ENCODE results near the gene SMC3. TPM values are rescaled to one million over a fixed set of nuclear protein-coding genes. Genes with fewer than 3 reads are reported as not detected.

The SMC3 gene
- total RNA-seq, 1 donor from 2014 or later: 18.3 TPM

DNA sequence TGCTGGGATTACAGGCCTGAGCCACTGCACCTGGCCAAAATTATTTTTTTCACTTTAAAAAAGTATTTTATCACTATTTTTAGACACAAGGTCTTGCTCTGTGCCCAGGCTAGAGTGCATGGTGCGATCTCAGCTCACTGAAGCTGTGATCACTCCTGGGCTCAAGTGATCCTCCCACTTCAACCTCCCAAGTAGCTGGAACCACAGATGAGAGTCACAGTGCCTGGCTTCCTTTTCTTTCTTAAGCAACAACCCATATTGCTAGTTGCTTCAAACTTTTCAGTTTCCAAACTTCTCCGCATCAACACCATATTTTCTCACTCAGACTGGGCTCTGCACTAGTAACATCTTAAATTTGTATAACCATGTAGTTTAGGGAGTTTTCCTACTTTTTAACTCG, 9.5 kb upstream of the SMC3 start:
- Histone ChIP-seq H3K4me3 (ENCODE audit: low read length in 3 of 3) (no peak overlapping the region), H3K27ac (ENCODE audit: low read depth, low read length) (no peak overlapping the region), H3K9ac (ENCODE audit: low read depth in 1 of 3, low read length in 3 of 3) (no peak overlapping the region), H3K4me1 (ENCODE audit: control insufficient read depth in 3 of 3, insufficient read depth in 3 of 3, low read length in 3 of 3) (no peaks in the 10 kb centered on the region), H3K36me3 (ENCODE audit: control insufficient read depth in 3 of 3, insufficient read depth in 3 of 3, low read length in 3 of 3) (no peaks in the 10 kb centered on the region), H3K9me3 (ENCODE audit: control insufficient read depth in 3 of 3, low read length in 3 of 3) (no peaks in the 10 kb centered on the region), H3K27me3 (ENCODE audit: control insufficient read depth in 3 of 3, insufficient read depth in 3 of 3, low read length in 3 of 3) (peaks cover 0 to 7% (median 2%) of the 10 kb centered on the region in 3 donors)

DNA sequence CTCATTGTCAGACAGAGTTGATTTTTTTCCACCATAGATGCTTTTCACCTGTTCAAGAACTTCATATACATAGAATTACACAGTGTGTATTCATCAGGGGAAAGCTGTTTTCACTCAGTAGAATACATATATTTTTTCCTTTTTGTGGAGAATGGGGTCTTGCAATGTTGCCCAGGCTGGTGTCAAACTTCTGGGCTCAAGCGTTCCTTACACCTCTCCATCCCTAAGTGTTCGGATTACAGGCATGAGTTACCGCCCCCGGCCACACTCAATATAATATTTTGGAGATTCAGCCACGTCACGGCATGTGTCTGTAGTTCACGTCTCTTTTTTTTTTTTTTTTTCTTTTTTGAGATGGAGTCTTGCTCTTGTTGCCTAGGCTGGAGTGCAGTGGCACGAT, 7.5 kb upstream of the SMC3 start:
- no peak overlapping the region for H3K9ac ChIP-seq (ENCODE audit: low read depth in 1 of 3, low read length in 3 of 3)
- no peaks in the 10 kb centered on the region for H3K4me1 ChIP-seq (ENCODE audit: control insufficient read depth in 3 of 3, insufficient read depth in 3 of 3, low read length in 3 of 3)
- H3K27me3 ChIP-seq (ENCODE audit: control insufficient read depth in 3 of 3, insufficient read depth in 3 of 3, low read length in 3 of 3): peaks cover 0 to 8% (median 8%) of the 10 kb centered on the region in 3 donors
- no peak overlapping the region for H3K4me3 ChIP-seq (ENCODE audit: low read length in 3 of 3)
- H3K36me3 ChIP-seq (ENCODE audit: control insufficient read depth in 3 of 3, insufficient read depth in 3 of 3, low read length in 3 of 3): no peaks in the 10 kb centered on the region
- no peak overlapping the region for H3K27ac ChIP-seq (ENCODE audit: low read depth, low read length)
- no peaks in the 10 kb centered on the region for H3K9me3 ChIP-seq (ENCODE audit: control insufficient read depth in 3 of 3, low read length in 3 of 3)

DNA sequence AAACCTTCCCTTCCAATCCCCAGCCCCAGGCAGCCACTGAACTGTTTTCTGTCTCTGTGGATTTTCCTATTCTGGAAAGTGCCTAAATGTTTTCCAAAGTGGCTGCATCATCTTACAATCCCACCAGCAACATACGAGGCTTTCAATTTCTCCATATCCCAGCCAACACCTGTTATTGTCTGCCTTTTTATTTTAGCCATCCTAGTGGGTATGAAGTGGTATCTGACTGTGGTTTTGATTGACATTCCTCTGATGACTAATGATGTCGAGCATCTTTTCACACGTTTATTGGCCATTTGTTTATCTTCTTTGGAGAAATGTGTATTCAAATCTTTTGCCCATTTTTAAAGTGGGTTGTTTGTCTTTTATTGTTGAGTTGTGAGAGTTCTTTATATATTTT, 6.2 kb upstream of the SMC3 start:
- H3K9ac ChIP-seq (ENCODE audit: low read depth in 1 of 3, low read length in 3 of 3): no peak overlapping the region
- H3K4me3 ChIP-seq (ENCODE audit: low read length in 3 of 3): no peak overlapping the region
- H3K36me3 ChIP-seq (ENCODE audit: control insufficient read depth in 3 of 3, insufficient read depth in 3 of 3, low read length in 3 of 3): no peaks in the 10 kb centered on the region
- no peaks in the 10 kb centered on the region for H3K9me3 ChIP-seq (ENCODE audit: control insufficient read depth in 3 of 3, low read length in 3 of 3)
- no peaks in the 10 kb centered on the region for H3K4me1 ChIP-seq (ENCODE audit: control insufficient read depth in 3 of 3, insufficient read depth in 3 of 3, low read length in 3 of 3)
- H3K27me3 ChIP-seq (ENCODE audit: control insufficient read depth in 3 of 3, insufficient read depth in 3 of 3, low read length in 3 of 3): peaks cover 0 to 8% (median 8%) of the 10 kb centered on the region in 3 donors
- no peak overlapping the region for H3K27ac ChIP-seq (ENCODE audit: low read depth, low read length)

DNA sequence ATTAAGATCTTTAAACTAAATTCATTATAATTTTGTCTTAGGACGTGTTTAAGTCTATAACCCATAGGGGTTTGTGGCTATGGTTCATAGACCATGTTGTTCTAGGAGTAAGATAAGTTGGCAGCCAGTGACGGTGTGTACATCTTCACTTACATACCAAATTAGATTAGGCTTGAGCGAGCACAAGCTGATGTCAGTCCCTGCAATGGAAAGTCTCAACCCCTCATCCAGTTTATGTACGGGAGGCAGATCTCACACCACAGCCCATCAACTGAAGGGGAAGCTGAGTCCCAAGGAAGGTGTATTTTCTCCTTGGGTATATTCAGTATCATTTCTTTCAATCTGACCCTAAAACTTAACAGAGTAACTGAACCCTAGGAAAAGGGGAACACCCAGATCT, 5.1 kb upstream of the SMC3 start:
- H3K27ac ChIP-seq (ENCODE audit: low read depth, low read length): no peak overlapping the region
- peaks cover 3 to 5% (median 4%) of the 10 kb centered on the region in 3 donors for H3K4me1 ChIP-seq (ENCODE audit: control insufficient read depth in 3 of 3, insufficient read depth in 3 of 3, low read length in 3 of 3)
- no peak overlapping the region for H3K9ac ChIP-seq (ENCODE audit: low read depth in 1 of 3, low read length in 3 of 3)
- no peak overlapping the region for H3K4me3 ChIP-seq (ENCODE audit: low read length in 3 of 3)
- no peaks in the 10 kb centered on the region for H3K9me3 ChIP-seq (ENCODE audit: control insufficient read depth in 3 of 3, low read length in 3 of 3)
- H3K27me3 ChIP-seq (ENCODE audit: control insufficient read depth in 3 of 3, insufficient read depth in 3 of 3, low read length in 3 of 3): peaks cover 0 to 8% (median 8%) of the 10 kb centered on the region in 3 donors
- H3K36me3 ChIP-seq (ENCODE audit: control insufficient read depth in 3 of 3, insufficient read depth in 3 of 3, low read length in 3 of 3): no peaks in the 10 kb centered on the region

DNA sequence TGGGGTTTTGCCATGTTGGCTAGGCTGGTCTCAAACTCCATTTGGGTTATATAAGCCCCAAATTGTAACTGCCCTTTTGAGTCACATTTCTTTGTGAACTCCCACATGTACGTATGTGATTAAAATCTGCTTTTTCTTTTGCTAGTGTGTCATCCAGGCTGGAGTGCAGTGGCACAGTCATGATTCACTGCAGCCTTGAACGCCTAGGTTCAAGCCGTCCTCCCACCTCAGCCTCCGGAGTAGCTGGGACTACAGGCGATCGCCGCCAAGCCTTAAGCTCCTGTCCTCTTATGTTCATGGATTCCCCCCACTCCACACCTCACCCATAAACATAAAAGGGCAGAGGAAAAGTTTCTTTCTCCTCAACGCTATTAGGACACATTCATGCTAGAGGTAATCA, 4.4 kb upstream of the SMC3 start:
- H3K27me3 ChIP-seq (ENCODE audit: control insufficient read depth in 3 of 3, insufficient read depth in 3 of 3, low read length in 3 of 3): peaks cover 0 to 8% (median 8%) of the 10 kb centered on the region in 3 donors
- no peak overlapping the region for H3K27ac ChIP-seq (ENCODE audit: low read depth, low read length)
- H3K4me3 ChIP-seq (ENCODE audit: low read length in 3 of 3): no peak overlapping the region
- H3K4me1 ChIP-seq (ENCODE audit: control insufficient read depth in 3 of 3, insufficient read depth in 3 of 3, low read length in 3 of 3): peaks cover 3 to 6% (median 4%) of the 10 kb centered on the region in 3 donors
- no peaks in the 10 kb centered on the region for H3K9me3 ChIP-seq (ENCODE audit: control insufficient read depth in 3 of 3, low read length in 3 of 3)
- H3K9ac ChIP-seq (ENCODE audit: low read depth in 1 of 3, low read length in 3 of 3): no peak overlapping the region
- H3K36me3 ChIP-seq (ENCODE audit: control insufficient read depth in 3 of 3, insufficient read depth in 3 of 3, low read length in 3 of 3): no peaks in the 10 kb centered on the region

DNA sequence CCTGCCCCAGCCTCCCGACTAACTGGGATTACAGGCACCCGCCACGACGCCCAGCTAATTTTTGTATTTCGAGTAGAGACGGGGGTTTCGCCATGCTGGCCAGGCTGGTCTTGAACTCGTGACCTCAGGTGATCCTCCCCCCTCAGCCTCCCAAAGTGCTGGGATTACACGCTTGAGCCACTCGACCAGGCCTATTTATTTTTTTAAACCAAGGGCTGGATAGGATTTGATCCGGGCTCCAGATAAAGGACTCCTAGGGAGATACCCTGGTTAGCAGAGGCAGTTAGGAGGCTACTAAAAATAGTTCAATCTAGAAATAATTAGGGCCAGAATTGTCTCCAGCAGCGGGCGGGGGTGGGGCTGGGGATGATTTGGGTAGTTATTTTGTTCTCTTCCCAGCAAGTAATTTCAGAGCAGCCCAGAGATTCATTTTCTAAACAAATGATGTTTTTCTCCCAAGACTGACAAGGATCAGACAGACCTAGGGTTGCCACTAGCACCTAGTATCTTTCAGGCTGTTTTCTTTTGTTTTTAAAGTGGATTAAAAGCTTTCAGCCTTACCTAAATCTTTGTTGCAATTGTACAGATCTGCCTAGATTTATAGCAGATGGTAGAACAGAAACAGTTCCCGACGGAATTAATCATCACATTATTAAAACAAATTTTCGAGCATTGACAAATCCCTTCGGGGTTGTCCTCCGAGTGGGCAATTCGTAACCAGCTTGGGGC, 859 bp upstream of the SMC3 start:
- Histone ChIP-seq H3K9ac (ENCODE audit: low read depth in 1 of 3, low read length in 3 of 3) (peak overlapping the region; percentile 86 to 93 (median 91)), H3K27ac (ENCODE audit: low read depth, low read length) (peak overlapping the region; percentile 88), H3K36me3 (ENCODE audit: control insufficient read depth in 3 of 3, insufficient read depth in 3 of 3, low read length in 3 of 3) (no peaks in the 10 kb centered on the region), H3K27me3 (ENCODE audit: control insufficient read depth in 3 of 3, insufficient read depth in 3 of 3, low read length in 3 of 3) (peaks cover 0 to 8% (median 8%) of the 10 kb centered on the region in 3 donors), H3K9me3 (ENCODE audit: control insufficient read depth in 3 of 3, low read length in 3 of 3) (no peaks in the 10 kb centered on the region), H3K4me1 (ENCODE audit: control insufficient read depth in 3 of 3, insufficient read depth in 3 of 3, low read length in 3 of 3) (peaks cover 12 to 19% (median 17%) of the 10 kb centered on the region in 3 donors), H3K4me3 (ENCODE audit: low read length in 3 of 3) (peak overlapping the region; percentile 83 to 92 (median 90))

DNA sequence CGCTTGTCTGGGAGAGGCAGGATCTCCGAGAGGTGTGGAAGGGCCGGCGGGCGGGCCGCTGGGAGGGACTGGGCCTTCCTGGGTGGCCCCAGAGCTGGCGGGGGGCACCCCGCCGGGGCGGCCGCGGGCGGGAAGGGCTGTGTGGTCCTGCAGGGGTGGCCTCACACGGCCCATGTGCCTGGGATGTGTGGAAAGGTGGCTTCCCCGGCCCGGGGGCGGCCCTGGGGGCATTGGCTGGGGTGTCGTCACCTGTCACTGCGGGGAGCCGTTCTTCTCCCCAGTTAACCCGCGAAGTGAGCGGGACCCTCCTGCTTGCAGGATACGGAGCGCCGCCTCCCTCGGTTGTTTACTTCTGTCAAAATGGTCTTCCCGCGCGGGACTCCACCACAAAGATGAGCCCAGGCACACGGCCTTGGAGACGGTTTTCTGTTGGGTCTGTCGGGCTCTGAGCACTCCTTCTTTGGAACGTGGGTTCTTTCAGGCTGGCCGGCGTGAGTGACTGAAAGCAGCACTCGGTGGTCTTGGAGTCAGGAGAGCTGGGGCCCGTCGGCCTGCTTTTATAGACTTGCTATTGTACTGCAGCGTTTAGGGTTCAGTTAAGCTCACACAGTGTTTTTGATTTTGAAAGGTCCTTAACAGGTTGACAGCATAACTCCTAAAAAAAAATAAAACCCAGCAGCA, 700 bp downstream of the SMC3 start:
- Histone ChIP-seq H3K9me3 (ENCODE audit: control insufficient read depth in 3 of 3, low read length in 3 of 3) (no peaks in the 10 kb centered on the region), H3K27ac (ENCODE audit: low read depth, low read length) (peak overlapping the region; percentile 88), H3K36me3 (ENCODE audit: control insufficient read depth in 3 of 3, insufficient read depth in 3 of 3, low read length in 3 of 3) (no peaks in the 10 kb centered on the region), H3K4me3 (ENCODE audit: low read length in 3 of 3) (peak overlapping the region; percentile 83 to 92 (median 90)), H3K9ac (ENCODE audit: low read depth in 1 of 3, low read length in 3 of 3) (peak overlapping the region; percentile 86 to 93 (median 91)), H3K4me1 (ENCODE audit: control insufficient read depth in 3 of 3, insufficient read depth in 3 of 3, low read length in 3 of 3) (peaks cover 14 to 22% (median 19%) of the 10 kb centered on the region in 3 donors), H3K27me3 (ENCODE audit: control insufficient read depth in 3 of 3, insufficient read depth in 3 of 3, low read length in 3 of 3) (peaks cover 0 to 5% (median 3%) of the 10 kb centered on the region in 3 donors)

DNA sequence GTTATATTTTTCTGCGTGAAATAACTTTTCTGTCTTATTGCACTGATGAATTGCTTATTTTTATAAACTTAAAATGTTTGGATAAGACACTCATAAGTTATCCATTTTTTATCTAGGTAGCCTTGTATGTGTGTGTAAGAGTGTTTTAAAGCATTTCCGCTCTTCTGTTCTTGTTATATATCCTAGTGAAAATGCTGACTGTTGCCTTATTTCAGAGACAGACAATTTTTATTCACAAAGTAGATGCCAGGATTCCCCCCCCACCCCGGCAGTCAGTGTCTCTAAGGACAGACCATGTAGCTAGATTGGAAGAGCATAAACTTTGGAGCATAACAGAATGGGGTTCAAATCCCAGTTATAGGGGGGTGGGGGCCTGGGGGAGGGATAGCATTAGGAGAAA, 1.6 kb downstream of the SMC3 start:
- no peak overlapping the region for H3K4me3 ChIP-seq (ENCODE audit: low read length in 3 of 3)
- peaks cover 14 to 22% (median 19%) of the 10 kb centered on the region in 3 donors for H3K4me1 ChIP-seq (ENCODE audit: control insufficient read depth in 3 of 3, insufficient read depth in 3 of 3, low read length in 3 of 3)
- no peak overlapping the region for H3K27ac ChIP-seq (ENCODE audit: low read depth, low read length)
- peak overlapping the region in 1 of 3 donors; percentile 28 for H3K9ac ChIP-seq (ENCODE audit: low read depth in 1 of 3, low read length in 3 of 3)
- peaks cover 0 to 3% (median 3%) of the 10 kb centered on the region in 3 donors for H3K27me3 ChIP-seq (ENCODE audit: control insufficient read depth in 3 of 3, insufficient read depth in 3 of 3, low read length in 3 of 3)
- H3K9me3 ChIP-seq (ENCODE audit: control insufficient read depth in 3 of 3, low read length in 3 of 3): no peaks in the 10 kb centered on the region
- H3K36me3 ChIP-seq (ENCODE audit: control insufficient read depth in 3 of 3, insufficient read depth in 3 of 3, low read length in 3 of 3): no peaks in the 10 kb centered on the region

DNA sequence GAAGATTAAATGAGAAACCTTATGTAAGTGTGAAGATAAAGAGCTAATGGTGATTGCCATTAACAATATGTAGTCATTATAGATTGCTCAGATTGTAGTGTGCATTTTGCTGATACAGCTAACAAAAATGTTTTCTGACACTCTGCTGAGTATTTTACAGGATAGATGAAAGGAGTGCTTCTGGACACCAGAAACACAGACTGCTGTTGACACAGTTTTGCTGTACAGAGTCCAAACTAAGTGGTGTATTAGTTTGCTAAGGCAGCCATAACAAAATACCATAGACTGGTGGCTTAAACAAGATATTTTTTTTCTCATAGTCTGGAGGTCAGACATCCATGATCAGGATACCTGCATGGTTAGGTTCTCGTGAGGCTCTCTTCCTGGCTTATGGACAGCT, 2.2 kb downstream of the SMC3 start:
- Histone ChIP-seq H3K9me3 (ENCODE audit: control insufficient read depth in 3 of 3, low read length in 3 of 3) (no peaks in the 10 kb centered on the region), H3K36me3 (ENCODE audit: control insufficient read depth in 3 of 3, insufficient read depth in 3 of 3, low read length in 3 of 3) (no peaks in the 10 kb centered on the region), H3K4me1 (ENCODE audit: control insufficient read depth in 3 of 3, insufficient read depth in 3 of 3, low read length in 3 of 3) (peaks cover 14 to 22% (median 19%) of the 10 kb centered on the region in 3 donors), H3K27ac (ENCODE audit: low read depth, low read length) (no peak overlapping the region), H3K4me3 (ENCODE audit: low read length in 3 of 3) (no peak overlapping the region), H3K9ac (ENCODE audit: low read depth in 1 of 3, low read length in 3 of 3) (no peak overlapping the region), H3K27me3 (ENCODE audit: control insufficient read depth in 3 of 3, insufficient read depth in 3 of 3, low read length in 3 of 3) (peaks cover 0 to 3% (median 0%) of the 10 kb centered on the region in 3 donors)

Data from skeletal muscle tissue (tissue), 4 donors.